T-cell (primary cell): Measurements from ENCODE around the gene RAB11B. TPM values are rescaled to one million over a fixed set of nuclear protein-coding genes. Genes with fewer than 3 reads are reported as not detected.
A peak's percentile ranks its signal among the peaks of the same experiment; 100 is the strongest.
"Not testable (repeated sequence)": the region's sequence is repeated elsewhere in the genome, so short reads cannot be mapped to it uniquely, and the experiment has no call there.

Experiments
- ATAC-seq, 4 experiments: fragments of 200-7000 bp in 3 of 4; fragments of 150-1000 bp in 1 of 4; cut with Tn5 transposase; replicated peaks in 1 of 4; 1 replicate in 3 of 4; 2 replicates in 1 of 4; pipeline ENCODE4 v1.10.0; 2021; ENCODE audit warnings: moderate library complexity in 3 of 4, mild to moderate bottlenecking in 2 of 4, moderate number of reproducible peaks in 1 of 4
- CTCF ChIA-PET, 2 donors: fragments of 300-600 bp; sonication (Branson Sonifier 250); formaldehyde crosslinking; loops; one replicate each; lab custom pipeline; 2022; ENCODE audit warnings: antibody characterized with exemption in 2 of 2; lab: Charles Lee
- POLR2A ChIA-PET, 2 donors: fragments of 300-600 bp; sonication (Branson Sonifier 250); formaldehyde crosslinking; loops; one replicate each; lab custom pipeline; 2022; ENCODE audit warnings: antibody characterized with exemption in 2 of 2; lab: Charles Lee
- DNase-seq, 35 experiments: peaks; one replicate each; pipeline versions ENCODE4 v3.0.0 to v3.0.0-alpha.2; 2013 to 2023
- H3K27ac ChIP-seq: one replicate; pipeline ENCODE4 v1.5.1; 2013; ENCODE audit warnings: low read length
- H3K27me3 ChIP-seq, 2 experiments: replicated peaks in 1 of 2; 1 replicate in 1 of 2; 2 replicates in 1 of 2; pipeline versions ENCODE4 v1.6.1 to v1.7.0; 2013; ENCODE audit warnings: low read length in 1 of 2, mixed read lengths in 1 of 2; ENCODE audit not compliant: control insufficient read depth in 2 of 2, insufficient read depth in 2 of 2; ENCODE audit errors: extremely low read depth in 1 of 2
- H3K36me3 ChIP-seq, 2 donors: 1 replicate in 1 of 2; 2 replicates in 1 of 2; pipeline versions ENCODE4 v1.6.1 to v1.7.0; 2013; ENCODE audit warnings: low read length in 1 of 2; ENCODE audit not compliant: control insufficient read depth in 2 of 2, insufficient read depth in 1 of 2; ENCODE audit errors: extremely low read depth in 1 of 2
- H3K4me1 ChIP-seq, 2 experiments: 1 replicate in 1 of 2; 2 replicates in 1 of 2; pipeline versions ENCODE4 v1.6.1 to v1.7.0; 2013; ENCODE audit warnings: low read length in 2 of 2, mixed read lengths in 1 of 2; ENCODE audit not compliant: insufficient read depth in 2 of 2, control insufficient read depth in 1 of 2; ENCODE audit errors: extremely low read depth in 1 of 2
- H3K4me3 ChIP-seq, 2 donors: 1 replicate in 1 of 2; 2 replicates in 1 of 2; pipeline versions ENCODE4 v1.5.1 to v1.7.0; 2013; ENCODE audit warnings: mild to moderate bottlenecking in 2 of 2, low read length in 1 of 2, moderate library complexity in 1 of 2; ENCODE audit not compliant: control insufficient read depth in 1 of 2; ENCODE audit errors: extremely low read depth in 1 of 2
- H3K9me3 ChIP-seq: 2 replicates; pipeline ENCODE4 v1.7.0; 2013
- H3K27ac Mint-ChIP-seq, 2 donors: one replicate each; pipeline ENCODE4 v1.8.0; 2020 to 2021; ENCODE audit warnings: mild to moderate bottlenecking in 2 of 2, mixed read lengths in 2 of 2
- H3K27me3 Mint-ChIP-seq, 2 donors: one replicate each; pipeline ENCODE4 v1.8.0; 2021 to 2022; ENCODE audit warnings: mixed read lengths in 2 of 2
- H3K36me3 Mint-ChIP-seq: one replicate; pipeline ENCODE4 v1.8.0; 2021; ENCODE audit warnings: mixed read lengths
- H3K4me1 Mint-ChIP-seq, 3 donors: one replicate each; pipeline ENCODE4 v1.8.0; 2020 to 2022; ENCODE audit warnings: mixed read lengths in 3 of 3, mild to moderate bottlenecking in 1 of 3
- H3K4me3 Mint-ChIP-seq, 3 donors: one replicate each; pipeline ENCODE4 v1.8.0; 2020 to 2022; ENCODE audit warnings: mild to moderate bottlenecking in 3 of 3, mixed read lengths in 3 of 3, moderate library complexity in 3 of 3
- H3K9me3 Mint-ChIP-seq, 3 donors: one replicate each; pipeline ENCODE4 v1.8.0; 2020 to 2022; ENCODE audit warnings: mixed read lengths in 3 of 3
- WGBS: methylation state at CpG from one replicate; pipeline ENCODE4 v1.1.5; 2013; ENCODE audit warnings: missing lambda C conversion rate; ENCODE audit not compliant: insufficient coverage; 5-methylcytosine and 5-hydroxymethylcytosine counted together
- total RNA-seq, 35 experiments: library from RNA in 6 of 35; stranded (reverse) in 6 of 35; fragments of 120-200 nt in 1 of 35; gene quantifications; one replicate each; pipeline versions ENCODE4 v1.2.1 to v1.2.4 and lab custom pipeline; 2013 to 2026

RAB11B gene
- total RNA-seq, 5 donors from 2014 or later (not counting 1 experiment from before 2014, with no cell fraction given) = 87.5 to 125 (median 116) TPM

DNA sequence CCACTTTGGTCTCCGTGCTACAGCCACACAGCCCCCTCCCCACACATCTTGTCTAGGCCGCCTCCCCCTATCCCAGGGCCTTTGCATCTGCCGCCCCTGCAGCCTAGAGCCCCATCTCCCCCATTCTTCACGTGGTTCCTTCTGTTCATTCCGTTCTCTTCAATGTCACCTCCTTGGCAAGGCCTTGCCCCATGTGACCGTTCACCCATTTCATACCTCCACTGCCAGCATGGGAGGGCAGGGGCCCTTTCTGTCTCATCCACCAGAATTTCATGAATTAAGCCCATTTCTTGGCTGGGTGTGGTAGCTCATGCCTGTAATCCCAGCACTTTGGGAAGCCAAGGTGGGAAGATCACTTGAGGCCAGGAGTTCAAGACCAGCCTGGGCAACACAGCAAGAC lies 38.9 kb downstream of the RAB11B start:
- no peak overlapping the region for H3K27ac Mint-ChIP-seq
- H3K4me1 Mint-ChIP-seq = no peaks in the 10 kb centered on the region
- CTCF ChIA-PET = no interaction called here
- Histone ChIP-seq H3K27ac (no peak overlapping the region), H3K9me3 (no peaks in the 10 kb centered on the region), H3K27me3 (no peaks in the 10 kb centered on the region), H3K4me3 (no peak overlapping the region), H3K4me1 (no peaks in the 10 kb centered on the region), H3K36me3 (peaks cover 8 to 15% of the 10 kb centered on the region in 2 donors)
- no peak overlapping the region for H3K4me3 Mint-ChIP-seq
- DNase-seq (no peak), ATAC-seq (no peak)
- WGBS = 86% methylated on average over 6 of the region's 6 CpGs
- no peaks in the 10 kb centered on the region for H3K9me3 Mint-ChIP-seq
- peaks cover 18% of the 10 kb centered on the region for H3K36me3 Mint-ChIP-seq
- POLR2A ChIA-PET = no interaction called here
- no peaks in the 10 kb centered on the region for H3K27me3 Mint-ChIP-seq

DNA sequence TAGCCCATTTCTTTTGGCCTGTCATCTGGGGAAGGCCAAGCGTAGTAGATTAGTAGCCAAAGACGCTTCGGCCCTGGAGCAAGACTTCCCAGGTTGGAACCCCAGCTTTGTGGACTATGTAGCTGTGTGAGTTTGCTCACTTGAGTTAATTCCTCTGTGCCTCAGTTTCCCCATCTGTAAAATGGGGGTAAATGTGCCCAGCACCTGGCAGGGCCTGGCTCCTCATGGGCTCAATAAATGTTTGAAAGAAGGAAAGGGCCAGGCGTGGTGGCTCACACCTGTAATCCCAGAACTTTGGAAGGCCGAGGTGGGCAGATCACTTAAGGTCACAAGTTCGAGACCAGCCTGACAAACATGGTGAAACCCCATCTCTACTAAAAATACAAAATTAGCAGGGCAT lies 39.7 kb downstream of the RAB11B start:
- DNase-seq (no peak), ATAC-seq (no peak)
- H3K36me3 ChIP-seq = peaks cover 8 to 13% of the 10 kb centered on the region in 2 donors
- no peak overlapping the region for H3K27ac ChIP-seq
- no peak overlapping the region for H3K4me3 ChIP-seq
- no peaks in the 10 kb centered on the region for H3K27me3 Mint-ChIP-seq
- no peak overlapping the region for H3K27ac Mint-ChIP-seq
- 100% methylated on average over 2 of the region's 6 CpGs for WGBS
- peaks cover 18% of the 10 kb centered on the region for H3K36me3 Mint-ChIP-seq
- no peaks in the 10 kb centered on the region for H3K9me3 ChIP-seq
- ChIA-PET CTCF (no interaction called here), POLR2A (no interaction called here)
- no peak overlapping the region for H3K4me3 Mint-ChIP-seq
- no peaks in the 10 kb centered on the region for H3K4me1 Mint-ChIP-seq
- no peaks in the 10 kb centered on the region for H3K27me3 ChIP-seq
- no peaks in the 10 kb centered on the region for H3K9me3 Mint-ChIP-seq
- no peaks in the 10 kb centered on the region for H3K4me1 ChIP-seq

DNA sequence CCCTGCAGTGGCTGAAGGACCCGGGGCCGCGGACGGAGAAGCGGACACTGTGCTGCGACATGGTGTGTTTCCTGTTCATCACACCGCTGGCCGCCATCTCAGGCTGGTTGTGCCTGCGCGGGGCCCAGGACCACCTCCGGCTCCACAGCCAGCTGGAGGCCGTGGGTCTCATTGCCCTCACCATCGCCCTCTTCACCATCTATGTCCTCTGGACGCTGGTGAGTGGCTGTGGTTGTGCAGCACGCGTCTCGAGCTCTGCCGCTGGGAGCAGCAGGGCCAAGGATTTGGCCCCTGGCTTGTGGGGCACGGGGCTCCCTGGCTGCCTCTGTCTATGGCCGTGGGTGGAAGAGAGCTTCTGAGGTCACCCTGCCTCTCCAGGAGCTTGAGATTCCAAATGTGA lies 40.5 kb downstream of the RAB11B start:
- no peak overlapping the region for H3K27ac Mint-ChIP-seq
- Histone ChIP-seq H3K27me3 (no peaks in the 10 kb centered on the region), H3K4me1 (no peaks in the 10 kb centered on the region), H3K27ac (no peak overlapping the region), H3K9me3 (no peaks in the 10 kb centered on the region), H3K36me3 (peaks cover 8 to 13% of the 10 kb centered on the region in 2 donors), H3K4me3 (no peak overlapping the region)
- ChIA-PET POLR2A (no interaction called here), CTCF (interaction anchor here in 1 of 2 donors (0.5 kb wide), 1 partner anchor 16 kb away, joined by 3 read pairs; no protein-coding TSS in a partner anchor)
- no peak overlapping the region for H3K4me3 Mint-ChIP-seq
- ATAC-seq (no peak), DNase-seq (no peak)
- no peaks in the 10 kb centered on the region for H3K9me3 Mint-ChIP-seq
- WGBS = 100% methylated on average over 4 of the region's 20 CpGs
- peaks cover 23% of the 10 kb centered on the region for H3K36me3 Mint-ChIP-seq
- H3K4me1 Mint-ChIP-seq = peaks cover 0 to 4% (median 3%) of the 10 kb centered on the region in 3 donors
- H3K27me3 Mint-ChIP-seq = no peaks in the 10 kb centered on the region

DNA sequence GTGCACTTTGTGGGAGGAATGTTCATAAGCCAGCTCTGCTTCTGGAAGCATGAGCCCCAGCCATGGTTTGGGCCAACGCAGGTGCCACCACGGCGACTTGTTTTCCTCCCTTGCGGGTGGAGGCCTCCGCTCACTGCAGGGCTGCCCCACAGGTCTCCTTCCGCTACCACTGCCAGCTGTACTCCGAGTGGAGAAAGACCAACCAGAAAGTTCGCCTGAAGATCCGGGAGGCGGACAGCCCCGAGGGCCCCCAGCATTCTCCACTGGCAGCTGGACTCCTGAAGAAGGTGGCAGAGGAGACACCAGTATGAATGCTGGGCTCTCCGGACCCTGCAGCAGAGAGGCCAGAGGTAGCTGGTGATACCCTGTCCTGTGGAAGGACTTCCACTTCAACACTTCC lies 48.1 kb downstream of the RAB11B start:
- POLR2A ChIA-PET = no interaction called here
- CTCF ChIA-PET = interaction anchor here in 1 of 2 donors (0.6 kb wide), 1 partner anchor 15 kb away, joined by 3 read pairs; no protein-coding TSS in a partner anchor
- 98% methylated on average over 9 of the region's 12 CpGs for WGBS

DNA sequence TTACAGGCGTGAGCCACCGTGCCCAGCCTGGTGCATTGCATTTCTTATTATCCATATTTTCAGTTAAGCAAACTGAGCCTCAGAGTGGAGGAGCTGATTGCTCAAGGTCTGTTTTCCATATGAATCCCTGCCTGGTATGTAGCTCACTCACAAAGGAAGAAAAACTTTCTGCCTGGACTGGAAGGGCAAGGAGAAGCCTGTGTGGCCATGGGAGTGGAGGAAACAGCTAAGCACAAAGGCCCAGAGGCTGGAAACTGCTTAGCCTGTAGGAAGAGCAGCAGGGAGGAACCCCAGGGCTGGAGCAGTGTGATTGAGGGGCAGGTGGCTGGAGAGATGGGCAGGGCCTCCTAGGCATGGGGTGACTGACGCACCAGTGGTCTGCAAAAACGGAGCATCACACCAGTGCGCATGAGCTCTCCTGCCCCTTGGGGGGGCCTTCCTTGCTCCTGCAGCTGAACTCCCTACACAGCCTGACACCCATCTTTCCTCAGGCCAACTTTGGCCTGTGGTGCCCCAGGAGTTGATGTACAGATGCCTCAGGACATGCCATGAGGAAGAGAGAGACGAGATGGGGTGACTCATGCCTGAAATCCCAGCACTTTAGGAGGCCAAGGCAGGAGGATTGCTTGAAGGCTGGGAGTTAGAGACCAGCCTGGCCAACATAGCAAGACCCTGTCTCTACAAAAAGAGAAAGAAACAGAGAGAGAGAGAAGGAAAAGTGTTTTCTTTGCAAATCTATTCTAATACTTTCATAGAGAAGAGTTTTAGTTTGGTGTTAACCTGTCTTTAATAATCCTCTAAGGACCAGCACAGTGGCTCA lies 51.8 kb downstream of the RAB11B start:
- Histone ChIP-seq H3K36me3 (peaks cover 3 to 17% of the 10 kb centered on the region in 2 donors), H3K27me3 (no peaks in the 10 kb centered on the region), H3K27ac (no peak overlapping the region), H3K4me1 (peaks cover 11 to 21% of the 10 kb centered on the region in 2 experiments), H3K9me3 (no peaks in the 10 kb centered on the region), H3K4me3 (no peak overlapping the region)
- ChIA-PET CTCF (interaction anchor here in 1 of 2 donors (0.6 kb wide), 1 partner anchor 29 kb away, joined by 4 read pairs; the partner anchor contains the start of gene MARCHF2), POLR2A (no interaction called here)
- peaks cover 12% of the 10 kb centered on the region for H3K36me3 Mint-ChIP-seq
- H3K27me3 Mint-ChIP-seq = no peaks in the 10 kb centered on the region
- no peak overlapping the region for H3K27ac Mint-ChIP-seq
- no peak for ATAC-seq
- no peak for DNase-seq
- H3K4me3 Mint-ChIP-seq = peak overlapping the region in 2 of 3 donors; percentile 11 to 25
- no peaks in the 10 kb centered on the region for H3K9me3 Mint-ChIP-seq
- 88% methylated on average over 1 of the region's 6 CpGs for WGBS
- peaks cover 18 to 23% (median 22%) of the 10 kb centered on the region in 3 donors for H3K4me1 Mint-ChIP-seq

More for the DNA sequence above, 48.1 kb downstream of the RAB11B start:
- H3K36me3 Mint-ChIP-seq = peaks cover 11% of the 10 kb centered on the region
- H3K9me3 Mint-ChIP-seq = no peaks in the 10 kb centered on the region
- Histone ChIP-seq H3K9me3 (no peaks in the 10 kb centered on the region), H3K4me1 (no peaks in the 10 kb centered on the region), H3K27me3 (no peaks in the 10 kb centered on the region), H3K36me3 (peaks cover 3 to 11% of the 10 kb centered on the region in 2 donors), H3K4me3 (no peak overlapping the region), H3K27ac (no peak overlapping the region)
- DNase-seq (no peak), ATAC-seq (no peak)
- no peak overlapping the region for H3K27ac Mint-ChIP-seq
- no peak overlapping the region for H3K4me3 Mint-ChIP-seq
- no peaks in the 10 kb centered on the region for H3K27me3 Mint-ChIP-seq
- peaks cover 2 to 9% (median 9%) of the 10 kb centered on the region in 3 donors for H3K4me1 Mint-ChIP-seq

DNA sequence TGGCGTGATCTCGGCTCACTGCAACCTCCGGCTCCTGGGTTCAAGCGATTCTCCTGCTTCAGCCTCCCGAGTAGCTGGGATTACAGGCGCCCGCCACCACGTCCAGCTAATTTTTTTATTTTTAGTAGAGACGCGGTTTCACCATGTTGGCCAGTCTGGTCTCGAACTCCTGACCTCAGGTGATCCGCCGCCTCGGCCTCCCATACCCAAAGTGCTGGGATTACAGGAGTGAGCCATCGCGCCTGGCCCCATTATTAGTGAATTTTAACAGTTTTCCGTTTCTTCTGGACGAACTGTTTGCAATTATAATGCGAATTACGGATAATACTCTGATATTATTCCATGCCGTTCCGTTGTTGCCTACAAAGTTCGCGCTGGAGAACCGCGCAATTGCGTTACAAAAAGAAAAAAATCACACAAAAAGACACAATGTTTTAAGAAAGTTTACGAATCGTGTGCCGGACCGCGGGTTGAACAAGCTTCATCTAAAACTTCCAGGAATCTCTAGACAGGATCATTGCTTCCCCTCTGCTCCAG lies 54.0 kb downstream of the RAB11B start:
- Histone ChIP-seq H3K4me1 (peaks cover 26 to 41% of the 10 kb centered on the region in 2 experiments), H3K4me3 (peak overlapping the region; percentile 78 to 97), H3K27ac (peak overlapping the region; percentile 79), H3K36me3 (peaks cover 0 to 17% of the 10 kb centered on the region in 2 donors)
- H3K27me3 ChIP-seq, H3K27me3 Mint-ChIP-seq, ATAC-seq, DNase-seq, H3K9me3 Mint-ChIP-seq, H3K9me3 ChIP-seq: not testable (repeated sequence)
- POLR2A ChIA-PET = interaction anchor here (0.6 to 0.8 kb wide), 3 partner anchors 24 to 1660 kb away, joined by 3 read pairs; no protein-coding TSS in a partner anchor
- Mint-ChIP-seq H3K27ac (peak overlapping the region; percentile 96), H3K4me3 (peak overlapping the region; percentile 94 to 99 (median 98)), H3K4me1 (peaks cover 36 to 41% (median 41%) of the 10 kb centered on the region in 3 donors), H3K36me3 (peaks cover 21% of the 10 kb centered on the region)
- CTCF ChIA-PET = interaction anchor here (0.5 to 1.6 kb wide), 4 partner anchors 12 to 96 kb away, joined by 3 to 14 read pairs (median 7); partner anchors contain the start of gene MARCHF2 (in 1 of the 2)
- WGBS = 37% methylated on average over 26 of the region's 32 CpGs
